GF-D8 (cell line): ENCODE results near the gene DNAJC5.

ENCODE experiments used
- DNase-seq: peaks from one replicate; lab custom pipeline; 2025; lab: John Stamatoyannopoulos, UW

DNAJC5 gene

DNA sequence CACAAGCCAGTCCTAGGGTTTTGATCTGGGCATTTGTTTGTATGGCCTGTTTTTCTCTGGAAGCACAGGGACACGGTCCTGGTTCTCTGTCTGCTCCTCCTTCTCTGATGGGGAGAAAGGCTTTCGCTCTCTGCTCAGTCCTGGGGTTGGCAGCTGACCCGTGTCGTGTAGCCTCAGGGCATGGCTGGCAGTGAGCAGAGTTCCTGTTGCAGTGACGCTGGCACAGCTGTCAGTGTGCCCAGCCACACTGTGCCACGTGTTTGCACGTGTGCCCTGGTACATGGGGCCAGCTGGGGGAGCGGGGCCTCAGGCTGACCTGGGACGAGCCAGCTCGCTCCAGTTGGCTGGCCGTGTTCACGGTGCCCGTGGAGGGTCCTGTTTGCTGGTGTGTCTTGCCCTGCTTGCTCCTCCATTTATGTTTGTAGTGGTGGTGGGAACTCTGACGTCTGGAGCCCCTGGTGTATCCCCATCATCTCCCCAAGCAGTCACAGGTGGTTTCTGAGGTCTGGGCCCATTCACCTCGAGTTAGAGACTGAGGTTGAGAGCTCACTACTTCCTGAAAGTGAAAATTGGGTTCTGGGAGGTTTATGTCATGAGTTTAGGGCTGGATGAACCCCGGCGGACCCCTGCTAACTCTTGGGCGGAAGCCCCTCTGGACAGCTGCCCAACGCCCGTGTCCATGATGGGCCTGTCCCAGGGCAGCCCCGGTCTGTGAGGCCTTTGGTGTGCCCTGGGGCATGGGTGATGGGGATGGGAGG lies 10.2 kb upstream of the DNAJC5 start:
- DNase-seq: no peak

DNA sequence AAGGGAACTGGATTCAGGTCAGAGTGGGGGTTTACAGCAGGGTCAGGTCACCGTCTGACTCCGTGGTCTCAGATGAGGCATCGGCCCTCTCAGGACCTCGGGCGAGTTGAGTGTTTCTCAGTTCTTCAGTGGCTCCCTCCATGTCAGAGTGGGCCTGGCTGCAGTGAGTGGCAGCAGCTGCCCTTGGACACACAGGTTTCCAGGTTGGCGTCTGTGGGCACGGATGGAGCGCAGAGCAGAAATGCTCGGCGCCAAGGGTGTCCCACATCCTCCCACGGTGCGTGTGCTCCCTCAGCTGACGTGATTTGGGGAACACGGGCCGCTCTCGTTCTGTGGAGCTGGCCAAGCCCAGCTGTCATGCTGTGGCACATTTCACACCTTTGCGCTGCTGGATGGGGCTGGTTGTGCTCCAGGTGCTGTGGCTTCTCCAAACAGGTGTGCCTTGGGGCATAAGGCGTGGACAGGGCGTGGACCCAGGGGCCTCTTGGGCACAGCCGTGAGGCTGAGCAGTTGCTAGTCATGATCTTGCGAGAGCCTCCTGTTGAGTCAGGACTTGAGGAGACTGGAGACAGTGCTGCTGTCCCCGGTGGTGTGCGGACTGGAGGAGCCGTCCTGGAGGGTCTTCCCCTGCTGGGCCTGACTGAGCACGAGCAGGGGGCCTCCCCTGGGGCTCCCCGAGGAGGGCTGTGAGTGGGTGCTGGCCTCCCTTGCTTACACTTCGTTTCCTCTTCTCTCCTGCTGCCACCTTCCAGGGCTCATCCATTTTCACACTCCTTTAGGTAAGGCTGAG lies 9.5 kb upstream of the DNAJC5 start:
- no peak for DNase-seq

DNA sequence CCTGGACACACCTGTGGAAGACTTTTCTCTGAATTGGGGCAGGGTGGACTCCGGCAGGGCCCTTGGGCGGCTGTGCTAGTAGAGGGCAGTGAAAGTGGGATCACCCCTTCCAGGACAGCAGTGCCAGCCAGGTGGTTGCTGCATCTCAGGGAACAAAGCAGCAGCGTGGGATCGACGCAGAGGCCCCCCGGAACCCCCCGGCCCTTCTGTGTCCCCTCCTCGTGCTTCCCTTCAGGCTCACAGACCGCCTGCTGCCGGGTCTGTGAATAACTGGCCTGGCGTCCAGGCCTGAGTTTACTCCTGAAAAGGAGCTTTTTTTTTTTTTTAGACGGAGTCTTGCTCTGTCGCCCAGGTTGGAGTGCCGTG lies 8.9 kb upstream of the DNAJC5 start:
- DNase-seq: no peak

DNA sequence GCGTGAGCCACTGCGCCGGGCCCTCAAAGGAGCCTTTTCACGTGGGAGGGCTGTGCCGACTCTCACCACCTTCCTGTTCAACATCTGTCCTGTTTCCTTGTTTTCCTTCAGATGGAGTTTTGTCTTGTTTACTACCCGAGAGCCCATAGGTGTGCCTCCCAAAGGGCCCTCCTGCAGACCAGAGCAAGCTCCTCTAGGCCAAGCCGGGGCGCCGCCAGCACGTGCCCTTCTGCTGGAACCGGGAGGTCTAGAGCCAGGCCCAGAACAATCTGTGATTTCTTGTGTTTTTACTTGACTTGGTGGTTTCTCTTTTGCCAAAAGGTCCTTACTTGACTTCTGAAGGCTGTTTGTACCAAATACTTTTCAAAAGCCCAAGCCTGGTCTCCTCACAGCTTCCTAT lies 8.0 kb upstream of the DNAJC5 start:
- DNase-seq: no peak

DNA sequence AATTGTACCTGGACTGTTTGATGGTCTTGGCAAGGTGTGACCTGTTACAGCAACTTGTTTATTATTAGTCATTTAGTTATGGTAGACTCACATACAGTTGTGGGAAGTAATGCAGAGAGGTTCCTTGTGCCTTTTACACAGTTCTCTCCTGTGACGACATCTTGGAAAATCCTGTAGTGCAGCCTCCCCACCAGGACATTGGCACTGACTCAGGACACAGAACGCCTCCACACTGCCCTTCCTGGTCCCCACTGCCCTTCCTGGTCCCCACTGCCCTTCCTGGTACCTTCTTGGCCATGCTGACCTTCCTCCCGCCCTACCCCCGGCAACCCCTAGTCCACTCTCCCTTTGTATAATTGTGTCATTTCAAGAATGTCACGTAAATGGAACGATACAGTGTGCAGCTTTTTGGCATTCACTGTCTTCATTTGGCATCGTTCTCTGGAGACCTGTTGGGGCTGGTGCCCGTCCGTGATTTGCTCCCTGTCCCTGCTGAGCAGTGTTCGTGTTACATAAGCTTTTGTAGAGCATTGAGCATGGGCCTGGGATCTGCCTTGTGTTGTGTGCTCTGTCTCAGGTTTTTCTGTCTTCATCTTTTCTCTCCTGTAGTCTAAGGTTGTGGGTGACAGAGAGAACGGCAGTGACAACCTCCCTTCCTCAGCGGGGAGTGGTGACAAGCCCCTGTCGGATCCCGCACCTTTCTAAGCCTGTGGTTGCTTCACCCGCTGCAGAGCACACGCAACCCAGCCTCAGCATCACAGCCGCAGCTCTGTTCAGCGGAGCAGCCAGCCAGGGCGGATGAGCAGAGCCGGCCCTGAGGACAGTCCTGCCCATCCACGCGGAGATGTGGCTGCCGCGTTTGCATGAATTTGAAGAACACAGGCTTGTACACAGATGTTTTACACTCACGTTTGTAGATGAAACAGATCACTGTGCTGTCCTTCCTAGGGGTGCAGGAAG lies 5.4 kb upstream of the DNAJC5 start:
- no peak for DNase-seq

DNA sequence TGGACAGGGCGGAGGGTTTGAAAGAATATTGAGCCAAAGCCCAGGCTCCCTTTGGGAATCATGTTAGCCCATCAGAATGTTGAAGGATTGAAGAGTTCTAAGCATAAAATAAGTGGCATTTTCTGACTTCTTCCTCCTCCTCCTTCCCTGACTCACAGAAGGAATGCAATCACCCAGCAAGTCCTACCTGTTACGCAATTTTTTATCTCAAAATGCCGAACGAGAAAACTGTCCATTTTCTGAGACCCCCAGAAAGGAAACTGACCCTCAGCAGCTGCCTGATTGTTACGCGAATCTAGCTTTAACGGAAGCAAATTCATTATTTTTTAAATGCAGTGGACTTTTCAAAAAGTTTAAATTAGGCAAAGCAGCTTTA lies 4.7 kb upstream of the DNAJC5 start:
- DNase-seq: no peak

DNA sequence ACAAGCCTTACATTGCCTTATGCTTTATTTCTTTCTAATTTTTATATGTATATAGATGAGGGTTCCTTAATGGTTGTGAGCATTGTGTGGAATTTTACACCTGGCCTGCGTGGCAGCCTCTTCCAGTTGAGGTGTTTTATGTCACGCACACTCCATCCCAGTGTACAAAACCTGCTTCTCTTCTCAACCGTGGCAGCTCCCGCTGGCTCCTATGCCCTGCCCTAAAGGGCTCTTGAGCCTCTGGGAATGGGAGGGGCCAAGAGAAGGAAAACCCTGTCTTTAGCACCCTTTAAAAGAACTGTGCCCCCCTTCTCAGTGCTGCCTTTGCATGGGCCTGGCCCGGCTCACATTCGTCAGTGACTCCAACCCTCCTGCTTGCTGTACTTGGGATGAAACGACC lies 4.3 kb upstream of the DNAJC5 start:
- DNase-seq: no peak

DNA sequence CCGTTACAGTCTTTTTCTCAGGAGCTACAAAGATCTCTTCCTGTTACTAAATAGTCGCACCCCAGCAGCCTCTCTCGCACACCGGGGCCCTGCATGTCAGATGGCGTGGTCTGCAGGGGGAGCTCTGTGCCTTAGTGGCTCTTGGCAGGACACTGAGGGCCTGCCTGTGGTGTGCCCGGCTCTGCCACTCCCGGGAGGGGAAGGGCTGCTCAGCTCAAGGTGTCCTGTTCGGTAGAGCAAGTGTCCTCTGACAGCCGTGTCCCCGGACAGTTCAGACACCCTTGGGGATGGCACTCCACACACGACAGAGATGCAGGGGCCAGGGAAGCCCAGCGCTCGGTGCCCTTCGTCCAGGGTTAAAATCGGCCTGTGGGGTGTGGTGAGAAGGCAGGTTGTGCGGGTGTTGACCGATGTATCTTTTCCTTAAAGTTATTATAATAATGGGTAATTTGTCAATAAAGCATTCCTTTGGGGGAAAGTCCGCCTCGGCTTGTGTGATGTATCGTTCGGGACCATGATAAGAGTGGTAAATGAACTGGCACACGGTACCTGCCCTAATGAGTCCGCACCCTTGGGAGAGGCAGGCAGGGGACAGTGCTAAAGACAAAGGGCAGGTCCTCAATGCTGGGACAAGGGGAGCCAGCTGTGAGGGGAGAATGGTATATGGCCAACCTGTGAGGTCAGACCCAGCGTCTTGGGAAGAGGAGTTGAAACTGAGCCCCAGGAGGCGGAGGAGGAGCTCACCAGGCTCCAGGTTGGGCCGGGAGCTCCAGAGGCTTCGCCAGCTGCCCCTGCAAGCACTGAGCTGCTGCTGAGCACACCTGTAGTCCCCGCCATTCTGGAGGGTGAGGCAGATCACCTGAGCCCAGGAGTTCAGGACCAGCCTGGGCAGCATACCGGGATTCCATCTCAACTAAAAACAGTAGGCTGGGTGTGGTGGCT lies 3.6 kb upstream of the DNAJC5 start:
- no peak for DNase-seq

DNA sequence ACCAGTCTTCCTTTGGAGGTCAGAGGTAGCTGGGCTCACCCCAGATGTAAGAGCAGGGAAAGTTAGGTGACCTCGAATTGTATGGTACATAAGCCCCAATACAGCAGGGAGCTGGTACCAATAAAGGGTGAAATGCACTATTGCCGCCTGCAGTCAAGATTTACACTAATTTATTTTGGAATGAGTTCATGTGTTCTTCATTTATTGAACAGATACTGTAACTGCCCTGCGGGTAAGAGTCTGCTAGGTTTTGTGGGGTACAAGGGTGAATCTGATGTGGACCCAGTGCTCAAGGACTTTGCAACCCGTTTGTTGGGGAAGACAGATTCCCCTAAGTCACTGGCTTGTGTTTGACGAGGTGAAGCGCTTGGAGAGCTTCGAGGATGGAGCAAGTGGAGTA lies 2.5 kb upstream of the DNAJC5 start:
- no peak for DNase-seq

DNA sequence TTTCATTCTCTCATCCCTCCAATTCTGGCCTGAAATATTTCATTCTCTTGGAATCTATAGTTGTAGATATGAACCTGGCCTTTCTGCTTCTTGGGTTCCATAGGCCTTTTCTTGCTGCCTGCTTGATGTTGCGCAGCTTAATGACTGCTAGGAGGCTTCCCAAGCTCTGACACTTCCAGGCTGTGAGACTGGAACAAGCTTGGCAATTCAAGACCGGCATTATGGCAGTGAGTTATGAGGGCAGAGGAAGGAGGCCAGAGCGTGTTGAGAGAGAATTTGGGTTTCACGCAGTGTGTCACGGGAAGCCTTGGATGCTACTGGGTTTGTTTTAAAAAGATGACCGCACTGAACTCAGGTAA lies 948 bp upstream of the DNAJC5 start:
- DNase-seq: no peak

DNA sequence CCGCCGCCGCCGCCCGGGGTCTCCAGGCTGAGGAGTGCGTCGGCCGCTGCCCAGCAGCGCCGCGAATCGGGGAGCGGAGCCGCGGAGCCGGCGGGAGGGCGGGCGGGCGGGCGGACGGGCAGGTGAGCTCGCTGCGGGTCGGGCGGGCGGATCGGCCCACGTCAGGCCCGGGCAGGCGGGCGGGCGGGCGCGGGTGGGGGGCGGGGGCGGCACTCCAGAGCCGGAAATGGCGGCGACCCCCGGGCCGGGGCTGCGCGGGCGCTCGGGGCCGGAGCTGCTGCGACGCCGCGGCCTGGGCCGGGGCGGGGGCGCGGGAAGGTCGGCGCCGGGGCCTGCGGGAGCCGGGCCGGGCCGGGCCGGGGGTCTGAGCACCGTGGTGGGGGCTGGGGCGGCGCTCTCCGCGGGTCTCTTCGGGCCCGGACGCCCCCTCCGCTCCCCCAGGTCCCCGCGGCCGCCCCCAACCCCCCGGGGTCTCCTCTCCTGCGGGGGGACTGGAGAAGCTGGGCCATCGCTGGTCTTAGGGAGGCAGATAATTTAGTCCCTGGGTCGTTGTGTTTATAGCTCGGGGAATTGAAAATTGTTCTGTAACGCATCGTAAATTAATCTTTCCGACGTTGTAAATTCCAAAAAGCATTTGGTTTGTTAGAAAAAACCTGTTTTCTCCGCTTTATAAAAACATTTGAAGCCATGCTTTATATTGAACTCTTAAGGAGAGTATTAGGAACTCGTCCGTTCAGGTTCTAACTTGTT lies 451 bp downstream of the DNAJC5 start:
- DNase-seq: no peak

DNA sequence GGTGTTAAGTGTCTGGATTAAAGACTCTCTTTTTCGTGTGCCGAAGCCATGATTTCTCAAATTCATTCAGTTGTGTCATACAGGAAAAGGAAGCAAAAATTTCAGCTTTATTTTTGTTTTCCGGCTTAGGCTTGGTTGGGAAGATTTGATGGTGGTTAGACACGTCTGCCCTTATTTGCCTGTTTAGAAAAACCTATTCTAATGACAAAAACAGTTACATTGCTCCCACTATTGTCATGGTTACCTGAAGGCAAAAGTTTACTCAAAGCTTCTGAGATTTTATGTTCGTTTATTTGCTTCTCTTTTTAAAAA lies 982 bp downstream of the DNAJC5 start:
- peak; percentile 62 for DNase-seq

DNA sequence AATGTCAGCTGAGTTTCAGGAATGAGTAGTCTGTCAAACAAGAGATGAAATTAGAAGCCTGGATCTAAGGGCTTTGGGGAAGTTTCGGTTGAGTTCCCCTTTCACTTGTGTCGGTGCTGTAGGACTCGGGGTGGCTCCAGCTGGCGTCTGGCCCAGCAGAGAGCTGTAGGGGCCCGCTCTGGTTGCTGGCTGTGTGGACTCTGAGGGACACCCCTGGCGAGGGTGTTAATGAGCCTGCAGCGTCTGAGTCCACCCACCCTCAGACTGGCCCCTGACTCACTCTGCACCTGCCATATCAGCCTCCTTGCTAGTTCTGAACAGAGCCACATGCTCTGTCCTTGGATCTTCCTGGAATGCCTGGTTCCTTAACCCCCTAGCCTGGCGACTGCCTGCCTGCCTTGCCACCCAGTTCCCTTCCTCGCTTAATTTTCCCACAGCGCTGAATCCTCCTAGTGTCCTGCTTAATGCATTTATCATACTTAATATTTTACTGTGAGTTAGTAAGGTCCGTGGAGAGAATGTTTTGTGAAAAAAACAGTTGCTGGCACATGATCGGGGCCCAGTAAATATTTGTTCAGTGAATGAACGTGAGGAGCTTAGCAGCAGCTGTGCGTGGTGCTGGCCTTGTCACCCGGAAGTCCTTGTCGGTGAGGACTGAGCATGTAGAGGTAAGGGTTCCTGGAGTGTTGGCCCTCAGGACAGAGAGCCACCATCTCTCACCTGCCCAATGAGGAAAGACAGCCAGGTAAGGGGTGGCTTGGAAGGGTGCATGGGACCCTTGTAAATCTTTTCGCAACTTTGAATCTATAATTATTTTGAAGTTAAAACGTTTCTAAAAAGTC lies 1.6 kb downstream of the DNAJC5 start:
- peak; percentile 62 for DNase-seq

DNA sequence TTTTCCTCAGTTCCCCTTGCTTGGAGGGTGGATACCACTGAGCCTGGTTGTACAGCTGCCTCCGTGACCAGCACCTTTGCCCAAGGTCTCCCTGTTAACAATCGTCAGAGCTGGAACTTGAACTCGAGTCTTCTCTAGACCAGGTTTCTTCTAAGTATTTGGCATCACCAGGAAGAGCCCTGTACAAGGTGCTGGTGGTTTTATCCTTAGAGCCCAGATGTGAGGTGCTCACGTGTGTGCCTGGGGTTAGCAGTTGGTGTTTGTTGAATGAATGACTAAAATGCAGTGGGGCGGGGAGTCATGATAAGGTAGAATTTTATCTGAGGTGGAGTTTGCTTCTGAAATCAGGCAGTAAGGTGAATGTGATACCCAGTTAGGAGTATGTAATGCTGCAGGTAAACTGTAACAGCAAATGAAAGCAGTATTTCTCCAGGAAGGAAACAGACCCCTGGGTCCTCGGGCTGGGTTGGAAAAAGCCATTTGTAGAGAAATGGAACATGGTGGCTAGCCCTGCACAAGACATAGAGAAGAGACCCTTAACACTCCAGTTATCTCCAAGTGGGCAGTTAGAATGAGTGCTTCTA lies 3.1 kb downstream of the DNAJC5 start:
- no peak for DNase-seq

DNA sequence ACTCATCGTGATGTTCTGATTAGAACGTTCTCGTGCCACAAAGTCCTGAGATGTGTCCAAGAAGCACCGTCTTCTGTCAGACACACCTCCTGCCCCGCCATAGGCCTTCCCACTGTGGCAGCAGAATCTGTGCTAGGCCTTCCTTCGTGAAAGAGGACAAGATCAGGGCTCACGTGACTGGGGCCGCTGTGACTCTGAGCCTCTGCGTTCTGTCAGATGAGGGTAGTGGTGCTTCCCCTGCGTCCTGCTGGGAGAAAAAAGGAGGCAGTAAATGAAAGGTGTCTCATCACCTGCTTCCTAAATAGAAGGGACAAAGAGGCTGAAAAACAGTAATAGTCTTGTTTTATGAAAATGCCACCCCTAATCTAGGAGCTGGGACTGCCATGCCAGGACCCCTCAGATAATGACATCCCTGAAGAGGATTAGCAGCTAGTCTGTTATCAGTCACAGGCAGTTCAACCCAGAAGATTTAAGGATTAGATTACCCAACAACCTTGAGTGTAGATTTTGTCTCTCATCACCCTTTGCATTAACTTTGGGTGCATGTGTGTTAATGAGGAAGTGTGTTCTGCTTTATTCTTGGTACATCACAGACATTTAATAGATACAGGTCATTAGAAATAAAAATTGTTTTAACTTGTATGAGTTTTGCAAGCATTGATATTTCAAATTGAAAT lies 4.1 kb downstream of the DNAJC5 start:
- peak; percentile 80 for DNase-seq

DNA sequence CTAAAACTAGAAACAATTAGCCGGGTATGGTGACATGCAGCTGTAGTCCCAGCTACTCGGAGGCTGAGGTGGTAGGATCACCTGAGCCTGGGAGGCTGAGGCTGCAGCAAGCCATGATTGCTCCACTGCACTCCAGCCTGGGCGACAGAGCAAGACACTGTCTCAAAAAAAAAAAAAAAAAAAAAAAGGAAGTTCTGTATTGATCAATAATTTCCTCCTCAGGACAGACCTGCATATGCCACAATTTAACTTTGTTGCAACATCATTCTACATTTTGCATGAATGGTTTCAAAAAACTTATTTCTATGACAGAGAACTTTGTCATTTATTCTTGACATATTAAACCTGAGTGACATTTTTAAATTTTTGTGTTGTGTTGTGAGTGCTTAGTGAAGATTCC lies 5.5 kb downstream of the DNAJC5 start:
- peak; percentile 73 for DNase-seq

DNA sequence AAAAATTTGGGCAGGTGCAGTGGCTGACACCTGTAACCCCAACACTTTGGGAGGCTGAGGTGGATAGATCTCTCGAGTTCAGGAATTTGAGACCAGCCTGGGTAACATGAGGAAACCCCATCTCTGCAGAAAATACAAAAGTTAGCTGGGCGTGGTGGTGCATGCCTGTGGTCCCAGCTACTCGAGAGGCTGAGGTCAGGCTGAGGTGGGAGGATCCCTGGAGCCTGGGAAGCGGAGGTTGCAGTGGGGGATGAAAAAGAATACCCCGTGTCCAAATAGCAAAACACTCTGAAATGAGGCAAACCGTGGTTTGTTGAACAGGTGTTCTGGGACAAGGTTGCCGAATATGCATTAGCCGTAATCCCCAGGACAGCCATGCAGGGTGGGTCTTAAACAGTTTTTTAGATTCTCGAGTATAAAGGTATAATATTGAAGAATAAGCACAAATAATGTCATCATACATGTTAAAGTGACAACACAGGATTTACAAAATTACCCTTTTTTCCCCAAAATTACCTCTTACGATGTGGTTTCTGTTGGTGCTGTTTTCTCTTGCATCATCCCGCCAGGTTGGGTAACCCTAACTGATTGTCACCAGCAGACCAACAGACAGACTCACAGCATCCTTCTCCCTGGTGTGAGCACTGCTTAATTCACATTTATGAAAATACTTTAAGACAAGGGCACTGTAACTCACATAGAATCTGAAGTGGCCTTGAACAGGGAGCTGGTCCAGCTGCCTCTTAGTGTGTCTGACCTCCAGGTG lies 9.1 kb downstream of the DNAJC5 start:
- DNase-seq: peak; percentile 68

DNA sequence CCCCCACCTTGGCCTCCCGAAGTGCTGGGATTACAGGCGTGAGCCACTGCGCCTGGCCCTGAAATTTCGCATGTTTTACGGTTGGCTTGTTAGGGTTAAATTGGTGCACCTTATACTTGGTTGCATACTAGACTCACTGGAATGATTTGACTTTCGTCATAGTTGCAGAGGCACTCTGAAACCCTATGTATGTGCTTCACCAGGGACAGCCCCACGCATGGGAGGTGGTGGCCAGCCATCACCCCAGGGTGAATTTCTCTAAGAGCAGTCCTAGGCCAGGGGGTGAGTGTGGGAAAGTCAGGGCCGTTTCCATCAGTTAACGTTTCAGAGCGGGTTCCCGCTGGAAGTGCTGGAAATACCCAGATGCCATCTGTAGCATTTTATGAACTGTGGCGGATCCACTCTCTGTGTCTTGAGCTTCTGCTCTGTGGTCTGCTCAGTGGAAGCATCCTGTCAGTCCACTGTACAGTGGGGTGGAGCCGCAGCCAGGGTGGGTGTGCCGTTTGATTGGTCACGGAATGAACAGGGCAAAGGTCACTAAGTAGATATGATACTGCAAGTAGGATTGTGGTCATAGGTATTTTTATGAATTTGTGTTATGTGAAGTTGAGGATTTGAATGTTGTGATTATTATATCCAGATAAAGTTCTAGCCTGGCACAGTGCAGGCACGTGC lies 13.2 kb downstream of the DNAJC5 start:
- no peak for DNase-seq
